NAMALWA (cell line): ENCODE measurements around the gene SCYL1.

ENCODE experiments used
- DNase-seq: peaks from one replicate; pipeline ENCODE4 v3.0.0-alpha.2; 2015; ENCODE audit warnings: low spot score

The SCYL1 gene

DNA sequence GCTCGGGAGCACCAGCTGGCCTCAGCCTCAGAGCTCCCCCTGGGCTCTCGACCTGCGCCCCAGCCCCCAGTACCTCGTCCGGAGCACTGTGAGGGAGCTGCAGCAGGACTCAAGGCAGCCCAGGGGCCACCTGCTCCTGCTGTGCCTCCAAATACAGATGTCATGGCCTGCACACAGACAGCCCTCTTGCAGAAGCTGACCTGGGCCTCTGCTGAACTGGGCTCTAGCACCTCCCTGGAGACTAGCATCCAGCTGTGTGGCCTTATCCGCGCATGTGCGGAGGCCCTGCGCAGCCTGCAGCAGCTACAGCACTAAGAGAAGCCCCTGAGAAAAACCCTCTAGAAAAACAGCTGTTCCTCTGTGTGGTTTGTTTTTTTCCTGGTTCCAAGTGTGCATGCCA lies 46.5 kb downstream of the SCYL1 start:
- DNase-seq = no peak

DNA sequence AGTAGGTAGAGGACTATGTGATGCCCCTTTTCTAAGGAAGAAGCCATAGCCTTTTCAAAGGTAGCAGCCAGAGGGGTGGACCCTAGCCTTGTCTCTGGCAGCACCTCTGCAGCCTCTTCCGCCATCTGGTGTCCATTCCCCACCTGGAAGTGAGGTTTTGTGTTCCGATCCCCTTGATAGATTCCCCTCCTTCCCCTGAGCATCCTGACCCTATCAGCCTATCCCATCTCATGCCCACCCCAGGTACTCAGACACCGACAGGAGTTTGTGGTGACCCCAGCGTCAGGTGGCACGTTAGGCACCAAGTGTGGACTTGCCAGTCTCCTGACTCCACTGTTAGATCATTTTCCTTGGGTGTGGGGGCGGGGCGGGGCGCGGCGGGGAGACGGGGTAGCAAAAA lies 47.1 kb downstream of the SCYL1 start:
- peak; percentile 60 for DNase-seq

- DNase-seq = peak; percentile 89
These were observed 47.6 kb downstream of the SCYL1 start, which contains the start of gene FAM89B for GRCh38 chr11:65572356-65573051. TSS of gene FAM89B (plus strand) at chr11:65572538. CDS start at chr11:65572670, 132 bp downstream.

DNA sequence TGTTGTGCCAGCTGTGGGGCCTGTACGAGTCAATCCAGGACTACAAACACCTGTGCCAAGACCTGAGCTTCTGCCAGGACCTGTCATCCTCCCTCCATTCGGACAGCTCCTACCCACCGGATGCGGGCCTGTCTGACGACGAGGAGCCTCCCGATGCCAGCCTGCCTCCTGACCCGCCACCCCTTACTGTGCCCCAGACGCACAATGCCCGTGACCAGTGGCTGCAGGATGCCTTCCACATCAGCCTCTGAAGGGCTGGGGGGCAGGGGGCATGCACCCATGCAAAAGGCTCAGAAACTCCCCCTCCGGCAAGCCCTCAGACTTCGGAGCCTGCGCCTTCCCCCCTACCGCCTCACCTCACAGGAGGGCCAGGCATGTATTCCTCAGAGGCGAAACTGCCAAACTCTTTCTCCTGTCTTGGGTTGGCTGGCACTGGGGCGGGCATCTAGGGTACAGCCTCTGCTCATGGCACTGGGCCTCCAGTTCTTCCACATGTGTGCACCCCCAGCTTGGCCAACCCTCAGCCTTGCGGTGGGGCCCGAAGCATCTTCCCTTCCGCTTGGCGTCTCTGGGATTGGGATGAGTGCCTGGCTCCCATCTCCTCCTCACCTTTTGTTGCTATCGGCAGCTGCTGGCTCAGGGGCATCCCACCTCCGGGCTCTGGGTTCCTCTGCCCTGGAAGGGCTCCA lies 48.7 kb downstream of the SCYL1 start:
- no peak for DNase-seq

- peak; percentile 90 for DNase-seq
These were observed 49.4 kb downstream of the SCYL1 start for GRCh38 chr11:65574109-65574810.

- peak; percentile 75 for DNase-seq
These were observed 50.1 kb downstream of the SCYL1 start for GRCh38 chr11:65574811-65575567.

- DNase-seq = peak; percentile 79
These were observed 50.8 kb downstream of the SCYL1 start, which contains the start of gene EHBP1L1 for GRCh38 chr11:65575568-65576231. TSS of gene EHBP1L1 (plus strand) at chr11:65576053. CDS start at chr11:65576303, 250 bp downstream.

DNA sequence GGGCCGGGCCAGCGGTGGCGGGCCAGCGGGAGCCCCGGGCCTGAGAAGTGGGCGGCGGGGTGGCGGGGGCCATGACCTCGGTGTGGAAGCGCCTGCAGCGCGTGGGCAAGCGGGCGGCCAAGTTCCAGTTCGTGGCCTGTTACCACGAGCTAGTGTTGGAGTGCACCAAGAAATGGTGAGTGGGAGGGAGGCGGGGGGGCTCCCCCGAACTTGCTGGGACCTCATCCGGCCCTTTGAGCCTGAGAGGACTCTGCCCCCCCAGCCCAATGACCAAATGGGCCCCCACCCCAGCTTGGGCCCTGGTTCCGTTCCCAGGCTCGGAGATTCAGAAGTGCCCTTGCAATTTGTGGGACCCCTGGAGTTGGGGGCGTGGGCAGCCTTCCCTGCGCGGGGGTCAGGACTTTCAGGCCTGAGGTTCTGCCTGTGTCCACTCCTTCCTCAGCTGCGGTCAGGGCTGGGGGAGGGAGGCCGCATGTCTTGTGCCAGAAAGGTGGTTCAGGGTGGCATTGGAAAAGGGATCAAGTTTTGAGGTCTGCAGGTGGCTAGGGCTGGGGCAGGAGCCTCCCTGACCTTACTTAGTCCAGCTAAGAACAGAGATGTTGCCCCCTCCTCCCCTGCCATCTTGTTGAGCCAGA lies 51.5 kb downstream of the SCYL1 start:
- no peak for DNase-seq

GRCh38 chr11:65576867-65577755 lies 52.2 kb downstream of the SCYL1 start:
- DNase-seq = peak; percentile 76

DNA sequence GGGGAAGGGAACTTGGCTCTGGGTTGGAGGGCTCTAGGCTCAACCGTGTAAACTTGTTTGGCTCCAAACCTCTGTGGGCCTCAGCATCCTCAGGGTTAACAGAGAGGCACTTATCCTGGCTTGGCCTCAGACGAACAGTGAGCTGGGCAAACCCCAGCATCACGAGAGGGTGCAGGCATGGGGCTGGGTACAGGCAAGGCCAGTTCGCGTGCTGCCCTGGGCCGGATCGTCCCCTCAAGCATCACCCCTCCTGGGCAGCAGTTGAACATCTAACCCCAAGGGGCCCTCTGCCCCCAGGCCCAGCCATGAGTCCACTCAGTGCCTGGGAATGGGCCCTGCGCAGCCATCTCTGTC lies 52.9 kb downstream of the SCYL1 start:
- DNase-seq = no peak

DNA sequence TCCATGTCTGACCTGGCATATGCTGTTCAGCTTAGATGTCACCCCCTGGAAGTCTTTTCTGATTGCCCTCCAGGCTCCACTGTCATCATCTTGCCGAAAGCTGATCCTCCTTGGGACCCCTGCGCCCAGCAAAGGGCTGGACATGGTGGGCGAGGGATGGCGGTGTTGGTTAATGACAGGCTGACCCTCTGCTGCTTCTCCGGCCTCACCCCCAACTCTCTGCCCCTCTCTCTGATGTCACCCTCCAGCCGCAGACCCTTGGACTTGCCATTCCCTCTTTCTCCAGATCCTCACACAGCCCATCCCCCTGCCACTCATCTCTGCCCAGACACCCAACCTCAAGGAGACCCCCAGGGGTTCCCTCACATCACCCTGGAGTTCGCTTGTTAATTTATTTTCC lies 53.3 kb downstream of the SCYL1 start:
- DNase-seq = no peak

DNA sequence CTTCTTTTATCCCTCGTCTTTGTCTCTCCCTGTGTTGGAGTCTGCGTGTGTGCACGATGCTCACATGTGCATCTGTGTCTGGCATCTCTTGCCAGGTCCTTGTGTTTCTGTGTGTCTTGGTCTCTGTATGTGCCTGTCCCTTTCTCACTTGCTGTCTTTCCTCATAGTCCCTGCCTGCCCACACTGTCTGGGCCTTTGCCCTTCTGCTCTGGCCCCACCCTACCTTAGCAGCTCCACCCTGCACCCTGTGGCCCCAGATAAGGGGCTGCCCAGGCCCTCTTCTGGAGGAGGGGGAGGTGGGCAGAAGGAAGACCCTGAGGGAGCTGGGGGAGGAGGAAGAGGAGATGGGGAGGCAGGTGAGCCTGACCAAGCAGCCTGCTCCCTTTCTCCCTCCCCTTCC lies 53.8 kb downstream of the SCYL1 start:
- DNase-seq = no peak

GRCh38 chr11:65579291-65579690 lies 54.4 kb downstream of the SCYL1 start:
- no peak for DNase-seq

GRCh38 chr11:65580031-65580692 lies 55.3 kb downstream of the SCYL1 start:
- DNase-seq = no peak

GRCh38 chr11:65580756-65581155 lies 55.9 kb downstream of the SCYL1 start:
- no peak for DNase-seq

- DNase-seq = no peak
These were observed 57.0 kb downstream of the SCYL1 start for GRCh38 chr11:65581928-65582327.

DNA sequence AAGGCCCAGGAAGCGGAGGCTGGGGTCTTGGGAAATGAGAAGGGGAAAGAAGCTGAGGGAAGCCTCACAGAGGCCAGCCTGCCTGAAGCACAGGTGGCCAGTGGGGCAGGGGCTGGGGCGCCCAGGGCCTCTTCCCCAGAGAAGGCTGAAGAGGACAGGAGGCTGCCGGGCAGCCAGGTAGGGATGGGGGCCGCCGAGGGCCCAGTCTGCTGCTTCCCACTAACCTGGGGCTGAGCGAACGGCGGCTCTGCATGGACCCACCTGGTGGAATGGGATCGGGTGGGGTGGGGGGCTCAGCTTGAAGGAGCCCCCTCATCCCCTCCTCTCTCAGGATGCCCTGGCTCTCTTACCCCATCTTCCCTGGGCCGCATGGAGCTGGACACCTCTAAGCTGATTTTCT lies 58.7 kb downstream of the SCYL1 start:
- no peak for DNase-seq

DNA sequence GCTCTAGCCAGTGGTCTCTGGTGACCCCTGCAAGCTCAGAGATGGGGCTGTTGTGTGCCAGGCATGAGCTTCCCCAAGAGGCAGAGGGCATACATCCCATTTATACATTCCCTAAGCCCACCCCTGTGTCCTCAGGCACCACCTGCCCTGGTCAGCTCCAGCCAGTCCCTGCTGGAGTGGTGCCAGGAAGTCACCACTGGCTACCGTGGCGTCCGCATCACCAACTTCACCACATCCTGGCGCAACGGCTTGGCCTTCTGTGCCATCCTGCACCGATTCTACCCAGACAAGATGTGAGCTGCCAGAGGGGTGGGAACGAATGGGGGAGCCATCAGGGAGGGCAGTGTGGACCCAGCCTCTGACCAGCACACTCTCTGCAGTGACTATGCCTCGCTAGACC lies 59.2 kb downstream of the SCYL1 start:
- DNase-seq = no peak

DNA sequence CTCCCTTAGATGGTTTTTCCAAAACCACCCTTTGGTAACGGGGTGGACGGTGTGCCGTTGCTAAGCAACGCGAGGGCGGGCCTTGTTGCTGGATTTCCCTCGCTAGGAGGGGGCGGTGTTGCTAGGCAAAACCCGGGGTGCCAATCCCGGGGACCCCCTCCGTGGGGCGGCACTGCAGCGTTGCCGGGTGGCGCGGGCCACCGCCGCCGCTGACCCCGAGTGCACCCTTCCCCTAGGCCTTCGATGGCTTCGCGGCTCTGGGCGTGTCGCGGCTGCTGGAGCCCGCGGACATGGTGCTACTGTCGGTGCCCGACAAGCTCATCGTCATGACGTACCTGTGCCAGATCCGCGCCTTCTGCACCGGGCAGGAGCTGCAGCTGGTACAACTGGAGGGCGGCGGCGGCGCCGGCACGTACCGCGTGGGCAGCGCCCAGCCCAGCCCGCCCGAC lies 59.9 kb downstream of the SCYL1 start:
- no peak for DNase-seq
